ENCODE data around the gene ASCL5. TPM values are rescaled to one million over a fixed set of nuclear protein-coding genes. Genes with fewer than 3 reads are reported as not detected.

The ASCL5 gene
- total RNA-seq, 3 donors from 2014 or later, result not detected

DNA sequence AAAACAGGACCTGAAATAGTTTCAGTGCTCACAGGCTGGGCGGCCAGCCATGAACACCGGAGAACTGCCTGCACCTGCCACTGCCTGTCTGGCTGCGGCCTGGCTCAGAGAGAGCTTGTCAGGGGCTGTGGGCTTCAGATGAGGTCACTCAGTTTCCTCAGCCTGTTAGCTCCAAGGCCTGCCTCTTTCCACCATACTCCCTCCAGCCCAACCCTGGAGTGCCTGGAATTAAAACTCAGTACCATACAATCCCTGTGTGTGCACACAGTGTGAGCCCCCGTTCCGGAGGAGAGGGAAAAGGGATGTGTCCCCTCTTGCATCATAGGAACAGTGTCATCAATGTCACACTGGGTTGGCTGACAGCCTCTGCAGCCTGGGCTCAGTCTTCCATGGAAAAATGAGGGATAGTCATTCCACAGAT is 30.9 kb downstream of the ASCL5 start:
- H3K36me3 ChIP-seq, result no peaks in the 10 kb centered on the region
- H3K27ac ChIP-seq, result no peak overlapping the region
- no peak overlapping the region for H3K4me3 ChIP-seq
- no peaks in the 10 kb centered on the region for H3K9me3 ChIP-seq
- H3K4me1 ChIP-seq, result no peaks in the 10 kb centered on the region
- DNase-seq (ENCODE audit: low spot score in 2 of 2), result no peak
- H3K27me3 ChIP-seq, result no peaks in the 10 kb centered on the region
- intact Hi-C loops (cut with DNase I; ENCODE audit: low total_unique reads), result no loop called here
- TF ChIP-seq, protein P1, sequence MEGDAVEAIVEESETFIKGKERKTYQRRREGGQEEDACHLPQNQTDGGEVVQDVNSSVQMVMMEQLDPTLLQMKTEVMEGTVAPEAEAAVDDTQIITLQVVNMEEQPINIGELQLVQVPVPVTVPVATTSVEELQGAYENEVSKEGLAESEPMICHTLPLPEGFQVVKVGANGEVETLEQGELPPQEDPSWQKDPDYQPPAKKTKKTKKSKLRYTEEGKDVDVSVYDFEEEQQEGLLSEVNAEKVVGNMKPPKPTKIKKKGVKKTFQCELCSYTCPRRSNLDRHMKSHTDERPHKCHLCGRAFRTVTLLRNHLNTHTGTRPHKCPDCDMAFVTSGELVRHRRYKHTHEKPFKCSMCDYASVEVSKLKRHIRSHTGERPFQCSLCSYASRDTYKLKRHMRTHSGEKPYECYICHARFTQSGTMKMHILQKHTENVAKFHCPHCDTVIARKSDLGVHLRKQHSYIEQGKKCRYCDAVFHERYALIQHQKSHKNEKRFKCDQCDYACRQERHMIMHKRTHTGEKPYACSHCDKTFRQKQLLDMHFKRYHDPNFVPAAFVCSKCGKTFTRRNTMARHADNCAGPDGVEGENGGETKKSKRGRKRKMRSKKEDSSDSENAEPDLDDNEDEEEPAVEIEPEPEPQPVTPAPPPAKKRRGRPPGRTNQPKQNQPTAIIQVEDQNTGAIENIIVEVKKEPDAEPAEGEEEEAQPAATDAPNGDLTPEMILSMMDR (IDR thresholded peaks at IDR 0.05), result no peak
- no peak for TF ChIP-seq POLR2A (IDR thresholded peaks at IDR 0.05)
- TF ChIP-seq POLR2AphosphoS5 (IDR thresholded peaks at IDR 0.05), result no peak

DNA sequence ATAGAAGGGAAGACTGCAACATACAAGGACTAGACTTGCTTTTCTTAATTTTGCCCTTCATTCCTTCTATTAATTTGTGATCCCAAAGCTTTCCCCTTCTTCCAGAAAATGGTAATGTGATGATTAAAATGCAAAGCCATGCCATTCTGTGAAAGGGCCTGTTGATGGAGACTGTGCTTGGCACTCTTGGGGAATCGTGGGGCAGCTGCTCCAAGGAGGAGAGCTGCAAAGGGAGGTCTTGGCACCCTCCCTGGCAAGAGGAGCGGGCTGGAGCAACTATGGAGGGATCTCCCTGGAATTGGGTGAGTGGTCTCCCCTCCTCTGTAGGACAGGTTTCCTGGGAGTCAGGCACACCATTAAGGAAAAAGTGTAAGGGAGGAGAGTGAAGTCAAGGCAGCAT is 31.4 kb downstream of the ASCL5 start:
- Histone ChIP-seq H3K27ac (no peak overlapping the region), H3K27me3 (no peaks in the 10 kb centered on the region), H3K4me1 (no peaks in the 10 kb centered on the region), H3K4me3 (no peak overlapping the region), H3K9me3 (no peaks in the 10 kb centered on the region), H3K36me3 (no peaks in the 10 kb centered on the region)
- intact Hi-C loops (cut with DNase I; ENCODE audit: low total_unique reads), result no loop called here
- DNase-seq (ENCODE audit: low spot score in 2 of 2), result no peak
- TF ChIP-seq POLR2AphosphoS5 (IDR thresholded peaks at IDR 0.05) (no peak), POLR2A (IDR thresholded peaks at IDR 0.05) (no peak)
- TF ChIP-seq, protein P1 (IDR thresholded peaks at IDR 0.05), result no peak

DNA sequence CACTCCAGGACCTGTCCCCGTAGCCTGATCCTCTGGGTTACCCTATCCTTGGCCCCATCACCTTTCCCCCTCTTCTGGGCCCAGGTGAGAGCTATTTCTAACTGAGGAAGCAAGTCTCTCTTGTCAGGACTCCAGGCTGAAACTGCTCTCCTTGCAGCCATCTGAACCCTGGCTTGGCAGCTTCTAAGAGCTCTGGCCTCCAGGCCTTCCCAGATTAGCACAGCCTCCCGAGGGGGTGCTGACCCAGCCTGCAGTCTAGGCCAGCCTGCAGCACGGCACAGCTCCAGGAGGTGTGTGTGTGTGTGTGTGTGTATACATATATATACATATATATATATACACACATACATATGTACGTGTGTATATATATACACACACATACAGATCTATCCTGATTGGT is 32.2 kb downstream of the ASCL5 start:
- Histone ChIP-seq H3K27ac (no peak overlapping the region), H3K4me3 (no peak overlapping the region), H3K4me1 (no peaks in the 10 kb centered on the region), H3K27me3 (no peaks in the 10 kb centered on the region), H3K36me3 (no peaks in the 10 kb centered on the region), H3K9me3 (no peaks in the 10 kb centered on the region)
- no peak for DNase-seq (ENCODE audit: low spot score in 2 of 2)
- no peak for TF ChIP-seq POLR2AphosphoS5 (IDR thresholded peaks at IDR 0.05)
- TF ChIP-seq, protein P1 (IDR thresholded peaks at IDR 0.05), result no peak
- TF ChIP-seq POLR2A (IDR thresholded peaks at IDR 0.05), result no peak
- intact Hi-C loops (cut with DNase I; ENCODE audit: low total_unique reads), result no loop called here

DNA sequence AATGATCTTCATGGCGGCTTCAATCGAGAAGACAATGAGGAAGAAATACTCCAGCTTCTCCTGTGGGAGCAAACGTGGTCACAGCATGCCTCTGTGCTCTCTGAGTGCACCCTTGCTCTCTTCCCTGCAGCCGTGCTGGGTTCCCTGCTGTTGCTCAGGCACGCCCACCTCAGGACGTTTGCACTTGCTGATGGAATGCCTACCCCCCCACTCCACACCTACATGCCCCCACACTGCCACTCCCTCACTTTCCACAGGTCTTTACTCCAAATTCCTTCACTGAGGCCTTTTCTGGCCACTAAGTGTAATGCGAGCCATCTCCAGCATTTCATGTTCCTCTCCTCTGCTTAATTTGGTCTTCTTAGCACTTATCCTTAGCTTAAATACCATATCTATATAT is 33.0 kb downstream of the ASCL5 start:
- Histone ChIP-seq H3K9me3 (no peaks in the 10 kb centered on the region), H3K36me3 (no peaks in the 10 kb centered on the region), H3K27ac (no peak overlapping the region), H3K4me3 (no peak overlapping the region), H3K27me3 (no peaks in the 10 kb centered on the region), H3K4me1 (no peaks in the 10 kb centered on the region)
- intact Hi-C loops (cut with DNase I; ENCODE audit: low total_unique reads), result no loop called here
- DNase-seq (ENCODE audit: low spot score in 2 of 2), result no peak
- TF ChIP-seq, protein P1 (IDR thresholded peaks at IDR 0.05), result no peak
- no peak for TF ChIP-seq POLR2AphosphoS5 (IDR thresholded peaks at IDR 0.05)
- no peak for TF ChIP-seq POLR2A (IDR thresholded peaks at IDR 0.05)

DNA sequence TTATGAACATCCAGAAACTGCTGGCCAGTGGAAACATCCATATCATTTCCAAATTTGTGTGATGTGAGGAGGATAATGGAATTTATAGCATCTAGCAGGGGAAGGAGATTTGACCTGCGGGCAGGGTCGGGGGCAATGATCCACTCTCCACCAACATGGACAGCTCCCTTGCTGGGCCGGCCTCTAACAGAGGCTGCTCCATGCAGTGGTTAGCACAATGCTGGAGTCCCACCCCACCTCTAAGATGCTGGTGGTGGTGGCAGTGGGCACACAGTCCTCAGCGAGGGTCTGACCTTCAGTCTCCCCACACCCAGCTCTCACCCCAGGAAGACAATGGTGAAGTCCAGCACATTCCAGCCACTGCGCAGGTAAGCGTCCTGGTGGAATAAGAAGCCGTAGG is 33.4 kb downstream of the ASCL5 start:
- intact Hi-C loops (cut with DNase I; ENCODE audit: low total_unique reads), result no loop called here
- TF ChIP-seq POLR2AphosphoS5 (IDR thresholded peaks at IDR 0.05), result no peak
- TF ChIP-seq POLR2A (IDR thresholded peaks at IDR 0.05), result no peak
- TF ChIP-seq, protein P1 (IDR thresholded peaks at IDR 0.05), result no peak
- Histone ChIP-seq H3K4me3 (no peak overlapping the region), H3K36me3 (no peaks in the 10 kb centered on the region), H3K4me1 (no peaks in the 10 kb centered on the region), H3K27ac (no peak overlapping the region), H3K9me3 (no peaks in the 10 kb centered on the region), H3K27me3 (peaks cover 0 to 3% of the 10 kb centered on the region in 2 donors)
- DNase-seq (ENCODE audit: low spot score in 2 of 2), result no peak

Data from breast epithelium (tissue), 4 donors.